CD14-positive monocyte (primary cell): ENCODE measurements around the gene PIN4. TPM values are rescaled to one million over a fixed set of nuclear protein-coding genes. Genes with fewer than 3 reads are reported as not detected.

Source experiments
- DNase-seq, 3 donors: peaks; one replicate each; pipeline ENCODE4 v3.0.0-alpha.2; 2011 to 2022
- H2AFZ ChIP-seq: 2 replicates; pipeline ENCODE4 v1.6.0; 2012; ENCODE audit warnings: mild to moderate bottlenecking, low read depth, low read length, inconsistent platforms; ENCODE audit not compliant: insufficient read depth, poor library complexity, severe bottlenecking
- H3K27ac ChIP-seq, 2 donors: 1 replicate in 1 of 2; 2 replicates in 1 of 2; pipeline ENCODE4 v1.5.1; 2012 to 2013; ENCODE audit warnings: low read length in 2 of 2, control low read depth in 1 of 2, inconsistent platforms in 1 of 2, low read depth in 1 of 2, mild to moderate bottlenecking in 1 of 2
- H3K27me3 ChIP-seq, 2 donors: one replicate each; pipeline versions ENCODE4 v1.6.0 to v1.6.1; 2011 to 2013; ENCODE audit warnings: low read length in 2 of 2; ENCODE audit not compliant: control insufficient read depth in 2 of 2, insufficient read depth in 2 of 2
- H3K36me3 ChIP-seq, 2 donors: replicated peaks in 1 of 2; 1 replicate in 1 of 2; 2 replicates in 1 of 2; pipeline versions ENCODE4 v1.5.1 to v1.6.1; 2012 to 2013; ENCODE audit warnings: low read length in 2 of 2, control low read depth in 1 of 2, inconsistent platforms in 1 of 2, mild to moderate bottlenecking in 1 of 2; ENCODE audit not compliant: insufficient read depth in 2 of 2, control insufficient read depth in 1 of 2
- H3K4me1 ChIP-seq, 2 donors: 1 replicate in 1 of 2; 2 replicates in 1 of 2; pipeline versions ENCODE4 v1.5.1 to v1.6.1; 2012 to 2013; ENCODE audit warnings: low read length in 2 of 2, control low read depth in 1 of 2, inconsistent platforms in 1 of 2, mild to moderate bottlenecking in 1 of 2, moderate library complexity in 1 of 2; ENCODE audit not compliant: insufficient read depth in 2 of 2, control insufficient read depth in 1 of 2
- H3K4me2 ChIP-seq: replicated peaks from 2 replicates; pipeline ENCODE3; 2012; ENCODE audit warnings: low read length, moderate library complexity, mild to moderate bottlenecking; ENCODE audit not compliant: poor library complexity, severe bottlenecking; ENCODE audit errors: extremely low read depth
- H3K4me3 ChIP-seq, 3 experiments: fragments of 200-600 bp in 1 of 3; sonication (generic) in 1 of 3; replicated peaks in 1 of 3; 1 replicate in 2 of 3; 2 replicates in 1 of 3; pipeline ENCODE4 v1.5.1; 2011 to 2013; ENCODE audit warnings: low read length in 3 of 3, mild to moderate bottlenecking in 3 of 3, control low read depth in 2 of 3, low read depth in 2 of 3, inconsistent platforms in 1 of 3, moderate library complexity in 1 of 3
- H3K79me2 ChIP-seq: 2 replicates; pipeline ENCODE4 v1.6.0; 2012; ENCODE audit warnings: mild to moderate bottlenecking, control low read depth, inconsistent platforms, low read length, moderate library complexity; ENCODE audit not compliant: insufficient read depth
- H3K9ac ChIP-seq: 2 replicates; pipeline ENCODE4 v1.6.0; 2017; ENCODE audit warnings: low read length, mild to moderate bottlenecking; ENCODE audit not compliant: insufficient read depth, poor library complexity, severe bottlenecking
- H3K9me3 ChIP-seq, 2 donors: replicated peaks in 1 of 2; 1 replicate in 1 of 2; 2 replicates in 1 of 2; pipeline versions ENCODE4 v1.5.1 to v1.6.1; 2012 to 2013; ENCODE audit warnings: low read length in 2 of 2, control low read depth in 1 of 2; ENCODE audit not compliant: control insufficient read depth in 1 of 2, insufficient read depth in 1 of 2
- H4K20me1 ChIP-seq: 2 replicates; pipeline ENCODE4 v1.6.0; 2012; ENCODE audit warnings: mild to moderate bottlenecking, low read length, control low read depth, moderate library complexity; ENCODE audit not compliant: insufficient read depth
- H3K27ac Mint-ChIP-seq, 7 donors: one replicate each; pipeline ENCODE4 v1.8.0; 2020; ENCODE audit warnings: mild to moderate bottlenecking in 7 of 7, mixed read lengths in 7 of 7, moderate library complexity in 6 of 7, inconsistent platforms in 2 of 7
- H3K27me3 Mint-ChIP-seq, 3 donors: one replicate each; pipeline ENCODE4 v1.8.0; 2021 to 2022; ENCODE audit warnings: low read depth in 3 of 3, mild to moderate bottlenecking in 3 of 3, mixed read lengths in 3 of 3, moderate library complexity in 3 of 3, inconsistent platforms in 1 of 3
- H3K36me3 Mint-ChIP-seq, 2 donors: one replicate each; pipeline ENCODE4 v1.8.0; 2020; ENCODE audit warnings: mixed read lengths in 2 of 2, inconsistent platforms in 1 of 2, mild to moderate bottlenecking in 1 of 2
- H3K4me1 Mint-ChIP-seq: one replicate; pipeline ENCODE4 v1.8.0; 2020; ENCODE audit warnings: mild to moderate bottlenecking, mixed read lengths
- H3K4me3 Mint-ChIP-seq, 2 donors: one replicate each; pipeline ENCODE4 v1.8.0; 2020; ENCODE audit warnings: mild to moderate bottlenecking in 2 of 2, mixed read lengths in 2 of 2, moderate library complexity in 1 of 2
- H3K9me3 Mint-ChIP-seq, 7 donors: one replicate each; pipeline ENCODE4 v1.8.0; 2020 to 2022; ENCODE audit warnings: mixed read lengths in 7 of 7, mild to moderate bottlenecking in 6 of 7, moderate library complexity in 6 of 7, inconsistent platforms in 2 of 7
- CTCF ChIP-seq: fragments of 200-600 bp; IDR thresholded peaks from one replicate; pipeline ENCODE4 v1.8.0; 2022; ENCODE audit warnings: antibody characterized with exemption, mild to moderate bottlenecking
- WGBS: methylation state at CpG from one replicate; pipeline ENCODE4 v1.1.5; 2013; ENCODE audit warnings: missing lambda C conversion rate; ENCODE audit not compliant: insufficient coverage; 5-methylcytosine and 5-hydroxymethylcytosine counted together
- intact Hi-C, 2 donors: fragments of 100-400 bp; cut with micrococcal nuclease; formaldehyde crosslinking; loops; one replicate each; pipeline versions ENCODE4 v1.15.0 to v1.15.1; 2023
- polyA plus RNA-seq, 3 donors: library from polyadenylated mRNA; depleted of rRNA in 1 of 3; unstranded in 2 of 3; stranded (reverse) in 1 of 3; fragments of 300-500 nt in 2 of 3; fragments of >200 nt in 1 of 3; fragmentation: Illumina TruSeq in 2 of 3; gene quantifications; 1 replicate in 2 of 3; 2 replicates in 1 of 3; pipeline ENCODE4 v1.2.3, GENCODE V29; 2012 to 2021

Gene PIN4
- polyA plus RNA-seq, 3 donors = 2.9 to 20.8 (median 16.7) TPM

DNA sequence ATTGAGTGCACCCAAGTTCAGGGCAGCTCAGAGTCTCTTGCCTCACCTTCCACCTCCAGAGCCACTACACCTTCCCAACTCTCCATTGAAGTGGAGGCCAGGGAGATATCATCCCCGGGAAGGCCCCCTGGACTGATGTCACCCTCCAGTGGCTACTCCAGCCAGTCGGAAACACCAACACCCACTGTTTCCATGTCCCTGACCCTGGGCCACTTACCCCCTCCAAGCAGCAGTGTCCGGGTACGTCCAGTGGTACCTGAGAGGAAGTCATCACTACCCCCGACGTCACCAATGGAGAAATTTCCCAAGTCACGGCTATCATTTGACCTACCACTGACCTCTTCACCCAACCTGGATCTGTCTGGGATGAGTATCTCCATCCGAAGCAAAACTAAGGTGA is 42.0 kb upstream of the PIN4 start:
- Mint-ChIP-seq H3K27me3 (peaks cover 0 to 24% (median 1%) of the 10 kb centered on the region in 3 donors), H3K9me3 (peaks cover 0 to 2% (median 0%) of the 10 kb centered on the region in 7 donors), H3K4me3 (no peak overlapping the region), H3K27ac (peak overlapping the region in 1 of 7 donors; percentile 52), H3K36me3 (peaks cover 65 to 77% of the 10 kb centered on the region in 2 donors), H3K4me1 (peaks cover 29% of the 10 kb centered on the region)
- no peak overlapping the region for H3K27ac ChIP-seq
- H3K9ac ChIP-seq = no peak overlapping the region
- intact Hi-C loops = loop anchor here in 1 of 2 donors (10.0 kb wide), 1 partner anchor 45 kb away; the partner anchor contains the start of gene PIN4
- peaks cover 3% of the 10 kb centered on the region for H3K79me2 ChIP-seq
- 100% methylated on average over 3 of the region's 8 CpGs for WGBS
- no peak overlapping the region for H2AFZ ChIP-seq
- H3K36me3 ChIP-seq = peaks cover 76 to 79% of the 10 kb centered on the region in 2 donors
- peaks cover 5 to 10% of the 10 kb centered on the region in 2 donors for H3K4me1 ChIP-seq
- H3K27me3 ChIP-seq = no peaks in the 10 kb centered on the region
- peaks cover 95% of the 10 kb centered on the region for H4K20me1 ChIP-seq
- no peaks in the 10 kb centered on the region for H3K9me3 ChIP-seq
- H3K4me2 ChIP-seq = no peak overlapping the region
- no peak overlapping the region for H3K4me3 ChIP-seq
- no peak for DNase-seq
- TF ChIP-seq CTCF = no peak

DNA sequence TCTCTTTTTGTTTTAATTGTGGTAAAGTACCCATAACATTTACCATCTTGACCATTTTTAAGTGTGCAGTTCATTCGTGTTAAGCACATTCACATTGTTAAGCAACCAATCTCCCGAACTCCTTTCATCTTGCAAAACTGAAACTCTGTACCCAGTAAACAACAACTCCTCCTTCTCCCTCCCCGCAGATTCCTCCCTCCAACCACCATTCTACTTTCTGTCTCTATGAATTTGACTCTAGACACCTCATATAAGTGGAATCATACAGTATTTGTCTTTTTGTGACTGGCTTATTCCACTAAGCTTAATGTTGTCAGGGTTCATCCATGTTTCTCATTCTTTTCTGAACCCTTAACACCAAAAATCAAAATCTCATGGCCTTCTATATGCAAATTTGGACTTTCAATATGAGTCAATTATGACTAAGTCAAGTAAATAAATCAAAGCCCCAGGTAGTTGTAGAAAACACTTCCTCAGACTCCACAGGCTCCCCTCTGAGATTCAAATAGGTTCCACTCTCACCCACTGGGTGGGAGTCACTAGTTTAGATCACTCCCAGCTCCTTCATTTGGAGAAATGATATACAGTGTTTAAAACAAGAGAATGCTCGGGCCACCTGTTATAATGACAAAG is 40.1 kb upstream of the PIN4 start:
- Histone ChIP-seq H3K9ac (no peak overlapping the region), H3K4me3 (no peak overlapping the region), H3K4me1 (peaks cover 5 to 10% of the 10 kb centered on the region in 2 donors), H3K4me2 (no peak overlapping the region), H2AFZ (no peak overlapping the region), H3K27ac (no peak overlapping the region), H3K9me3 (no peaks in the 10 kb centered on the region), H3K79me2 (no peaks in the 10 kb centered on the region), H4K20me1 (peaks cover 93% of the 10 kb centered on the region), H3K36me3 (peaks cover 66 to 70% of the 10 kb centered on the region in 2 donors), H3K27me3 (no peaks in the 10 kb centered on the region)
- peaks cover 55 to 71% of the 10 kb centered on the region in 2 donors for H3K36me3 Mint-ChIP-seq
- no peak for TF ChIP-seq CTCF
- no peak overlapping the region for H3K4me3 Mint-ChIP-seq
- peaks cover 0 to 26% (median 0%) of the 10 kb centered on the region in 3 donors for H3K27me3 Mint-ChIP-seq
- intact Hi-C loops = no loop called here
- DNase-seq = no peak
- H3K27ac Mint-ChIP-seq = peak overlapping the region in 5 of 7 donors; percentile 4 to 70 (median 38)
- H3K4me1 Mint-ChIP-seq = peaks cover 29% of the 10 kb centered on the region
- WGBS = no CpG with 5 or more reads among the region's 4 CpGs
- peaks cover 0 to 2% (median 0%) of the 10 kb centered on the region in 7 donors for H3K9me3 Mint-ChIP-seq
